ENCODE results near the gene ZNF638.

The ZNF638 gene

GRCh38 chr2:71336384-71336783, 4.8 kb downstream of the ZNF638 start:
- in situ Hi-C loops (cut with MboI; ENCODE audit: low sequenced_read_pairs): no loop called here

- in situ Hi-C loops (cut with MboI; ENCODE audit: low sequenced_read_pairs): no loop called here
Observed at GRCh38 chr2:71336802-71337201, 5.2 kb downstream of the ZNF638 start.

- in situ Hi-C loops (cut with MboI; ENCODE audit: low sequenced_read_pairs): no loop called here
Observed at GRCh38 chr2:71337776-71338175, 6.2 kb downstream of the ZNF638 start.

GRCh38 chr2:71339685-71340084, 8.1 kb downstream of the ZNF638 start:
- in situ Hi-C loops (cut with MboI; ENCODE audit: low sequenced_read_pairs): no loop called here

- in situ Hi-C loops (cut with MboI; ENCODE audit: low sequenced_read_pairs): no loop called here
Observed at GRCh38 chr2:71340176-71340575, 8.6 kb downstream of the ZNF638 start.

GRCh38 chr2:71341645-71342044, 10.1 kb downstream of the ZNF638 start:
- in situ Hi-C loops (cut with MboI; ENCODE audit: low sequenced_read_pairs): no loop called here

GRCh38 chr2:71346065-71346464, 14.5 kb downstream of the ZNF638 start:
- in situ Hi-C loops (cut with MboI; ENCODE audit: low sequenced_read_pairs): no loop called here

- in situ Hi-C loops (cut with MboI; ENCODE audit: low sequenced_read_pairs): no loop called here
Observed at GRCh38 chr2:71347517-71347916, 15.9 kb downstream of the ZNF638 start.

- in situ Hi-C loops (cut with MboI; ENCODE audit: low sequenced_read_pairs): no loop called here
Observed at GRCh38 chr2:71348302-71348701, 16.7 kb downstream of the ZNF638 start.

GRCh38 chr2:71353248-71353647, 21.7 kb downstream of the ZNF638 start:
- in situ Hi-C loops (cut with MboI; ENCODE audit: low sequenced_read_pairs): no loop called here

GRCh38 chr2:71358931-71359671, 27.5 kb downstream of the ZNF638 start:
- in situ Hi-C loops (cut with MboI; ENCODE audit: low sequenced_read_pairs): no loop called here

- in situ Hi-C loops (cut with MboI; ENCODE audit: low sequenced_read_pairs): no loop called here
Observed at GRCh38 chr2:71360434-71360975, 28.9 kb downstream of the ZNF638 start.

- in situ Hi-C loops (cut with MboI; ENCODE audit: low sequenced_read_pairs): no loop called here
Observed at GRCh38 chr2:71361631-71362030, 30.0 kb downstream of the ZNF638 start.

- in situ Hi-C loops (cut with MboI; ENCODE audit: low sequenced_read_pairs): no loop called here
Observed at GRCh38 chr2:71362447-71362846, 30.9 kb downstream of the ZNF638 start.

- in situ Hi-C loops (cut with MboI; ENCODE audit: low sequenced_read_pairs): no loop called here
Observed at GRCh38 chr2:71370015-71370414, 38.4 kb downstream of the ZNF638 start.

- in situ Hi-C loops (cut with MboI; ENCODE audit: low sequenced_read_pairs): no loop called here
Observed at GRCh38 chr2:71372042-71372441, 40.5 kb downstream of the ZNF638 start.

GRCh38 chr2:71379086-71379485, 47.5 kb downstream of the ZNF638 start:
- in situ Hi-C loops (cut with MboI; ENCODE audit: low sequenced_read_pairs): no loop called here

- in situ Hi-C loops (cut with MboI; ENCODE audit: low sequenced_read_pairs): no loop called here
Observed at GRCh38 chr2:71380665-71381064, 49.1 kb downstream of the ZNF638 start.

GRCh38 chr2:71385012-71385411, 53.4 kb downstream of the ZNF638 start:
- in situ Hi-C loops (cut with MboI; ENCODE audit: low sequenced_read_pairs): no loop called here

- in situ Hi-C loops (cut with MboI; ENCODE audit: low sequenced_read_pairs): no loop called here
Observed at GRCh38 chr2:71388214-71388613, 56.6 kb downstream of the ZNF638 start.

- in situ Hi-C loops (cut with MboI; ENCODE audit: low sequenced_read_pairs): no loop called here
Observed at GRCh38 chr2:71389384-71390072, 57.9 kb downstream of the ZNF638 start.

- in situ Hi-C loops (cut with MboI; ENCODE audit: low sequenced_read_pairs): no loop called here
Observed at GRCh38 chr2:71393216-71393615, 61.6 kb downstream of the ZNF638 start.
